Measurements from ENCODE around the gene PSMB8. TPM values are rescaled to one million over a fixed set of nuclear protein-coding genes. Genes with fewer than 3 reads are reported as not detected.
A peak's percentile ranks its signal among the peaks of the same experiment; 100 is the strongest.

The PSMB8 gene
- total RNA-seq, 1 donor from 2014 or later: 44.9 TPM

DNA sequence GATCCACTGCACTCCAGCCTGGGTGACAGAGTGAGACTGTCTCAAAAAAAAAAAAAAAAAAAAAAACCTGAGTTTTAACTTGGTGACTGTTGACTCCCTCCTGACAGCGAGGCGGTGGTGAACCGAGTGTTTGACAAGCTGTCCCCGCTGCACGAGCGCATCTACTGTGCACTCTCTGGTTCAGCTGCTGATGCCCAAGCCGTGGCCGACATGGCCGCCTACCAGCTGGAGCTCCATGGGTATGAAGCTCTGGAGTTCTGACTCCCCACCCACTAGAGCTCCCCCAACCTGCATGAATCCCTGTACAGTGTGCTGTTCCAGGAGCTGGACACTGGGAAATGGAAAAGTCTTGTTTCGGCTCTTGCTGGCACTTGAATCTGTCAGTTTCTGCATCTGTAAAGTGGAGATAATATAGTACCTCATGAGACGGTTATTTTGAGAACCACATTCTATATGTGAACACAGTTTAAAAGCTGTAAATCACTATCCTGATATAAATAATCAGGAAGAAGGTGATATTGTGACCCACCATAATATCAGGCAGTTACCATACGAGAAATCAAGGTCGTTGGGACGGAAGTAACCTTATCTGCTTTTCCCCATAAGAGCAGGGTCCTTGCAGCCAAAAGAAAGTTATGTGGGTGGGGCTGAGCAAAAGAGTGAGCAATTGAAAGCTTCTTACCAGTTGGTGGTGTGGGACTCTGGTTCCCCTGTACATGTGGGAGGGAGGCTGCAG is 13.5 kb upstream of the PSMB8 start:
- DNase-seq (ENCODE audit: low spot score): no peak

DNA sequence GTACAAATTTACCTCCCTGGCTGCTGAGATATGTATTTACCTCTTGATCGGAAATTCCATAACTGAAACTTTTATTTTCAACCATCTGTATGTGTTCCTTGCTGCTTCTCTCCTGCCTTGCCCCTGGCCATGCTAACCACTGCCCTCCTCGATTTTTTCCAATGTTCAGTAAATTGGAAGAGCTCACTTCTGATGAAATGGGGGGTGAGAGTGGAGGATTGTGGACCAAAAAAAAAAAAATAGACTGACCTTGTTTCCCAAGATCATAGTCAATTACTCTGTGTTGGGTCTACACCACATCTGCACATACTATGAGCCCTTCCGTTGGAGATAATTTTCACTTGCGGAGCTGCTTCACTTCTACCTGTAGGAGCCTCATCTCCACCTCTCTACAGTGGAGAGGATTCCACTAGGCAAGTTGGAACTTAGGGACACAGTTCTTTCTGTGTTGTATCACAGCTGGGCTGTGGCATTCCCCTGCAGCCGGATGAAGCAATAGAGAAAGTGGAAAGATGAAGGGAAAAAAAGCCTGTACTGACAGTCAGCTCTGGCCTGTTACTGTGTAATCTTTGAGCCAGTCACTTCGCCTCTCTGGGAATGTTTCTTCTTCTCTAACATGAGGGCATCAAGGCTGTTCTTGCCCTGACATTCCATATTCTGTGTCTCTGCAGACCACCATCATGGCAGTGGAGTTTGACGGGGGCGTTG is 11.8 kb upstream of the PSMB8 start:
- no peak for DNase-seq (ENCODE audit: low spot score)

DNA sequence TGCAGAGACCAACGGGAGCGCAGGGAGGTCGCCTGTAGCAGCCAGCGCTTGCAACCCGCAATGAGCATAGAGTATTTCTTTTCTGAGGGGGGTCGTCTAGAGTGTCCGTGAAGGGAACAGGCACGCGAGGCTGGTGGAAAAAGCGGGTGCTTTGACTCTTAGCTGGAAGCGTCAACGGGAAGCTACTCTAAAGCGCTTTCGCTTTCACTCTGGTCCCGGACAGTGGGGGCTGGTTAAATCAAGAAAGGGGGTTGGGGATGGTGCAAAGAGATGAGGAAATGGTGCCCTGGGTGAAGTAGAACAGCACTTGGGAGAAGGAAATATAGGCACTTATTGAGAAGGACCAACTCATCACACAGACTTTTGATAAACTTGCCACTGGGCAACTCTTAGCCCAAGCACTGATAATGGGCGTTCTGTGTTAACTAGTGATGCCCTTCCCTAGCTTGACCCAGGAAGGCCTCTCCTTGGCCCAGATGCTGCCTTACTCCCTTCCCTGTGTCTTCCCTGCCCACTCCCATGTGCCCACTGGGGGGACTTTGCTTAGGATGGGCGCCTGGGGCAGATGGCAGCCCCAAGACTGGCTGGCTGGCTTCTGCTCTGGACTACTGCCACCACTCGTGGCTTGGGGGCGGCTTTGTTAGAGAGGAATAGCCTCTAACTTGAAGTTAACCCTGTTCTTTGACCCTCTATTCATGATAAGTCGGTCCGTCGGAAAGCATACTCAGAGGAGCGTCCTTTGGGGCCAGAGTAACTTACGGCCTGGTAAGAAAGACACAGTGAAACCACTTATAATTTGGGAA is 10.7 kb upstream of the PSMB8 start:
- DNase-seq (ENCODE audit: low spot score): no peak

DNA sequence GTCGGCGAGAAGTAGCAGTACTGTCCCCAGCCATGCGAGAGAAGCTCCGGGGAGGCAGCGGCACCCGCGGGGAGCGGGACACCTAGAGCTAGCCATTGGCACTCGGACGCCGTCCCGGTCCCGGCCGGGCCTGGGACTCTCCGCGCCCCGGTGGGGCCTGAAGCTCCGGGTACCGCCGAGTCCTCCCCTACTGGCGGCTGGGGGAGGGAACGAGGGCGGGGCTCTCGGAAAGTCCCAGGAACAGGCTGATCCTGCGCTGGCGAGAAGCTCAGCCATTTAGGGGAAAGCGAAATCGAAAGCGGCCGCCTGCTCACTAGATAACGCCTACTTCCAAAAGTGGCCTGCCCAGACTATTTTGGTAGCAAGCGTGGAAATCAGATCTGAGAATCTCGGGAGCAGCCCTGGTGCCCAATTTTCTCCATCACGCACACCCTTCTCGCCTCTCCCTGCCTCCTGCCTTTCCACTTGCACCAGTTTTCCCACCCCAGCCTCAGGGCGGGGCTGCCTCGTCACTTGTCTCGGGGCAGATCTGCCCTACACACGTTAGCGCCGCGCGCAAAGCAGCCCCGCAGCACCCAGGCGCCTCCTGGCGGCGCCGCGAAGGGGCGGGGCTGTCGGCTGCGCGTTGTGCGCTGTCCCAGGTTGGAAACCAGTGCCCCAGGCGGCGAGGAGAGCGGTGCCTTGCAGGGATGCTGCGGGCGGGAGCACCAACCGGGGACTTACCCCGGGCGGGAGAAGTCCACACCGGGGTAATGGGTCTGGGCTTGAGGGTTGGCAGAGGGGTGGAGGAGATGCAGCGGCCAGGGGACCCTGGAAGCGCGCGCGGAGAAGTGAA is 9.9 kb upstream of the PSMB8 start, which contains the start of the genes PSMB9 and TAP1:
Gene PSMB9, plus strand, starts transcription at position 652 of the 835 bp plus-strand sequence. Its CDS starts 38 bp downstream, at position 690.
Gene TAP1, minus strand, starts transcription at position 164 of the 835 bp plus-strand sequence. Its CDS starts 68 bp downstream, at position 96.
- peak; percentile 96 for DNase-seq (ENCODE audit: low spot score)

- DNase-seq (ENCODE audit: low spot score): peak; percentile 65
These were observed 9.1 kb upstream of the PSMB8 start for GRCh38 chr6:32852844-32853540.

GRCh38 chr6:32852018-32852843 is 8.4 kb upstream of the PSMB8 start:
- no peak for DNase-seq (ENCODE audit: low spot score)

DNA sequence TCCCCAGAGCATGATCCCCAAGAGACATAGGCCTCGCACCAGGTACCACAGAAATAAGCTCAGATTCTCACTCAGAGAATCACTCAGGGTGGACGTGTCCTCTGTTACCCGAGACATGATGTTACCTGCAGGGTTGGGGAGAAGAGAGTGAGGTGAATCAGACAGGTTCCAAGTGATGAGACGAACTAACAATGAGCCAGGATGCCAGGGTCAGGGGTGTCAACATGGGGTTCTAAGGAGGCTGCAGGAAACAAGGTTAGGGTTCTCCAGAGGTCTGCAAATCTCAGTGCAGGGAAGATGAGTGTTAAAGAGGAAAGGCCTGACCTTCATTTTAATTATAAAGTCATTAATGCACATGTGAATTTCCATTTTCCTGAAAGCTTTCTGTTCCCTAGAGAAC is 7.2 kb upstream of the PSMB8 start:
- no peak for DNase-seq (ENCODE audit: low spot score)

DNA sequence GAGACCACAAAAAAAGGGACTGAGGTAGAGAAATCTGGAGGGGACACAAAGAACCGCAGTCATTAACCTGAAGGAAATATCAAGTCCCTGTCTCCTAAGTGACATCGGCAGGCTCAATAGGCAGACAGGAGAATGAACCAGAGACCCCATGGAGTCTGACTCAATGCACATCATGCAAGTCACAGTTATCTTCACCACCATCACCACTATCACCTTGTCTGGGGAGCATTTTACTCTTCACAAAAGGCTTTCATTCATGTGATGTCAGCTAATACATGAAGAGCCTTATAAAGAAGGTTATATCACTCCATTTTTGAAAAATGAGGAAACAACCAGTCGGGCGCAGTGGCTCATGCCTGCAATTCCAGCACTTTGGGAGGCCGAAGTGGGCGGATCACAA is 5.3 kb upstream of the PSMB8 start:
- DNase-seq (ENCODE audit: low spot score): no peak

- DNase-seq (ENCODE audit: low spot score): no peak
These were observed 3.9 kb upstream of the PSMB8 start for GRCh38 chr6:32847795-32848194.

DNA sequence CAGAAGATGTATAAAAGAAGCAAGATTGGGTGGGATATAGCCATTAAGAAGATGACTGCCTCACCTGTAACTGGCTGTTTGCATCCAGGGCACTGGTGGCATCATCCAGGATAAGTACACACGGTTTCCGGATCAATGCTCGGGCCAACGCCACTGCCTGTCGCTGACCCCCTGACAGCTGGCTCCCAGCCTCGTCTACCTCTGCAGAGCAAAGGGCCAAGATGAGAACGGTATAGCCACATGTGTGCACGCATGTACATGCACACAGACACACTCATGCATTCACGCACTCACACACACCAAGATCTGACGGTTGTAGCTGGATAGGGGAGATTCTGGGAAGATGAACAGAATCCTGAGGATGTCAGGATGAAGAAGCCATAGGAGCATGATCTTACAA is 3.2 kb upstream of the PSMB8 start:
- DNase-seq (ENCODE audit: low spot score): no peak

DNA sequence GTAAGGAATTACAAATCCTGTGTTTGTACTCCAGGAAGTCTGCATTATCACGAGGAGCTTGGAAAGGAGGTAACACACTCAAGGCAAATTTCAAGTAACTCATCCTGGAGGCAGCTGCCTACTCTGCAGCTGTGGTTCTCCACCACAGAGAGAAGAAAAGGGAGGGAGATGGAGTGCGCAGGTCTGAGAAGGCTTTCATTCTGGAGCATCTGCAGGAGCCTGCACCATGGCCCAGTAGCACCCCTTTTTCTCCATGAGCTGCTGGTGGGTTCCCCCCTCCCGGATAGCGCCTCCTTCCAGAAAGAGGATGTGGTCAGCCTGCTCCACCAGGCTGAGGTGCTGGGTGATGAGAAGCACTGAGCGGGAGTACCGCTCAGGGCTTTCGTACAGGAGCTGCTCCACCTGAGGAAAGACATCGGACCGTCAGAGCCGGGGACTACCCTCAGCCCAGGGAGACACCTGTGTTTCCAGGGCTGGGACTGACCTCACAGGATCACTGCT is 1.6 kb upstream of the PSMB8 start:
- no peak for DNase-seq (ENCODE audit: low spot score)

GRCh38 chr6:32844839-32845383 is 1.1 kb upstream of the PSMB8 start:
- no peak for DNase-seq (ENCODE audit: low spot score)

DNA sequence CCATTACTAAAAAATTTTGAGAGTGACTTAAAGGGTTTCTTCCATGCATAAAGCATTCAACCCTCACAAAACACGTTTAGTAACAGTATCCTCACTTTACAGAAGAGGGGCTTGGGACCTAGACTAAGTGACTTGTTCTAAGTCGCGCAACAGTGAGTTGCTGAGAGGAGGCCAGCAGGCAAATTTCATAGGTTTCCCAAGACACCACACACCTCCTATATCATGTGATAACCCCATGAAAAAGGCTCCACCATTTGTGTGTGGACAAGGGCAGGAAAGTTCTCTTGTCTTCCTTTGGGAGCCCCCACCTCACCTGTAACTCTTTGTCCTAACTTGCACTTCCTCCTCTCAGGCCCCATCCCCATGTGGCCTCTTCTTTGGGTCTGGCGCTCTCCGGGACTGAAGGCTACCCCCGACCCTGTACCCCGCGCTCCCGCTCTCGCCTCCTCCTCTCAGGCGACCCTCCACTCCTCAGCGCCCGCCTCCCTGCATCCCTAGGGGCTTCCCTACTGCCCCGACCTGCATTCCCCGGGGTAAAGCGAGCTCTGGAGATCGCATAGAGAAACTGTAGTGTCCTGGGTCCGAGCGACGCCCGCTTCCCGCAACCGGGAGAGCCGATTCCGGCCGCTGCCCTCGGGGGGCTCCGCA is 392 bp downstream of the PSMB8 start:
- no peak for DNase-seq (ENCODE audit: low spot score)

DNA sequence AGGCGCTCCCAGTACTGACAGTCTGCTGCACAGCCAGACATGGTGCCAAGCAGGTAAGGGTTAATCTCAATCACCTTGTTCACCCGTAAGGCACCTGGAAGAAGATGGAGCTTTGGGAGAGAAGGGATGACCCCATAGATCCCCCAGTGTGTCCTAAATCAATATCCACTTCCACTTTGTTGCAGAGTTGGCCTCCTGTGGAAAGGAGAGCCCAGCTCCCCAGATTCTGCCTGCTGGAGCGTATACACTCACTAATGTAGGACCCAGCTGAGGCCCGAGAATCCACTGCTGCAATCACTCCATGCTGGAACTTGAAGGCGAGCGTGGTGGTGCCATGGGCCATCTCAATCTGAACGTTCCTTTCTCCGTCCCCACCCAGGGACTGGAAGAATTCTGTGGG is 1.2 kb downstream of the PSMB8 start:
- no peak for DNase-seq (ENCODE audit: low spot score)

DNA sequence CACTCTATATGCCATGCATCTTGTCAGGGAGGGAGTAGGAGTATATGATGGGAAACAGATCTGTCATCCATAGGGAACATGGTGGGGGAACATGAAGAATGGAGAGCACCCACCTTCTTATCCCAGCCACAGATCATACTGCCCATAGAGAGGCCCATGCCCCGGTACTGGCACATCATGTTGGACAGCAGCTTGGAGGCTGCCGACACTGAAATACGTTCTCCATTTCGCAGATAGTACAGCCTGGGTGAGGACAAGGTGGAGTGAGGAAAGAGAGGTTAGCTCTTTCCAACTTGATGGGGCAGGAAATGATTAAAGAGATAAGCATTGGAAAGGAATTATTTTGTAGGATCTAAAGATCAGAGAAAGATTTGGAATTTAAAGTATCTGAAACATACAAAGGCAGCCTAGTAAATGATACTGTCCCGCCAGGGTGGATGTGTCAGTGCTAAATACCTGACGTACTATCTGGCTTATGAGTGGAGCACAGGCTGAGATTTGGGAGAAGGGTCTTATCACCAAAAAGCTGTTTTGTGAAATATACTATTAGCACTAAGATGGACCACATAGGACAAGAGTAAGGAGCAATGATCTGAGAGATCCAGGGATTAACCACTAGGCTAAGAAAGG is 1.7 kb downstream of the PSMB8 start:
- DNase-seq (ENCODE audit: low spot score): no peak

DNA sequence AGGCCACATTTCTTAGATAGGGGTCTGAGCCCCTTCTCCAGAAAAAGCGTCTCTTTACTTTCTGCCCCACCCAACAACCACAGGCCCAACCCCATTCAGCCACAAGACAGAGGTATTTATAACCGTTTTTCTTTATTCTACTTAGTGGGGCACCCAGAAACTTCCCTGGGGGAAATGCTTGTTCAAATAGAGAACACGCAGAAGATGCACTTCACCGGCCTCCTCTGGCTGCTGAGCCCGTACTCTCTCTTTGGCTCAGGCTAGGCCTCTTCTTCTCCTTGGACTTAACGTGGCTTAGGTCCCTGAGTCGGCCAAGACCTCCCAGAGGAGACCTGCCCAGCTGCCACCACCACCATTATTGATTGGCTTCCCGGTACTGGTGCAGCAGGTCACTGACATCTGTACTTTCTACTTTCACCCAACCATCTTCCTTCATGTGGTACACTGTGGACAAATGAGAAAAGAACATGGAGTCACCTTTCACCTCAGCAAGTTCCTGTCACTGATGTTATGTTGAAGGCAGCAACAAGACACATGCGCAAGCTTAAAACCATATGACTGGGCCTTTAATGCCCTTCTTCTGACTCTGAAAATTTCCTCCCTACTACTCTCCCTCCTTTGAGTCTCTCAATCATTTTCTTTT is 3.1 kb downstream of the PSMB8 start:
- DNase-seq (ENCODE audit: low spot score): no peak

- no peak for DNase-seq (ENCODE audit: low spot score)
These were observed 4.5 kb downstream of the PSMB8 start for GRCh38 chr6:32839356-32839755.
